NK-92 (cell line): ENCODE measurements around the gene C1orf122.

ENCODE experiments used
- DNase-seq: peaks from one replicate; lab custom pipeline; 2025; ENCODE audit not compliant: unreplicated experiment; lab: John Stamatoyannopoulos, UW

C1orf122 gene

GRCh38 chr1:37797750-37798345, 9.7 kb upstream of the C1orf122 start:
- no peak for DNase-seq

DNA sequence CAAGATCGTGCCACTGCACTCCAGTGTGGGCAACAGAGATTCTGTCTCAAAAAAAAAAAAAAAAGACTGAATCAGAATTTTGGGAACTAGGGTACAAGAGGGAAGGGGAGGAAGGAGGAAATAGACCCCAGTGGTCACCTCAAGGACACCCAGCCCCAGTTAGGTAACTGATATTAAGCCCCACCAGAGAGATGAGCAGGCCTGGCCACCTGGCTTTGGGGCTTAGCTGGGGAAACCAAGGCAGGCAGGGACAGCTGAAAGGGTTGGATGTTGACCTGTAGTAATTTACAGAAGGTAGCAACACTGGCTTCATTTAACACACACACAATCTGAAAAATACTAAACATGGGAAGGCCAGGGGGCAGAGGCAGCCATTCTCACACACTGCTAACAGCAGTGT, 5.2 kb upstream of the C1orf122 start:
- DNase-seq, result no peak

- no peak for DNase-seq
These were observed 403 bp upstream of the C1orf122 start for GRCh38 chr1:37807220-37807554.

- DNase-seq, result no peak
These were observed 1.1 kb downstream of the C1orf122 start for GRCh38 chr1:37808369-37809319.

- DNase-seq, result no peak
These were observed 2.4 kb downstream of the C1orf122 start for GRCh38 chr1:37809942-37810341.

DNA sequence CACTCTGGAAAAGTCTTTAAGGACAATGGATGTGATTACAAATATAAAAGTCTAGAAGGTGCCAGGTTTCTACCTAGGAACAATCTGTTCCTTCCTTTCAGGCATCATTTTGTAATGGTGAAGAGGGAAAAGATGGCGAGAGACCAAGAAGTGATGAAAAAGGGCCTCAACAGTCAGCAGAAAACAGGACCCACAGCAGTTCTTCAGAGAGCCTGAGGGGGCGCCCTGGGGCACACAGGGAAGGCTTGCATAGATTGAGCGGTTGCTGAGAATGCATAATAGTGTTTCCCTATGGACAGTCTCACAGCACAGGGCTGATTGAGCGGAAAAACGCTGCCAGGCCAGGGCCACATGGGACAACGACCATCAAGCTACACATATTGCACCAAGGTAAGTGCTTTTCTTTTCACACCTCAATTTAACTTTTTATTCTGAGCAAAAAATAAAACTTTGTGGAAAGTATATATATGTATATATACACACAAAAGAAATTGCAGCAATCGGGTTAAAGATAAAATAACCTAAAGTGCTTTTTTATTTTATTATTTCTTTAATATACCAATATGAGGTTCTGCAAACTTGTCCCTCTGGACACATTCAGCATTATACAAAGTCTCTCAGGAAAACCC, 3.6 kb downstream of the C1orf122 start:
- no peak for DNase-seq

GRCh38 chr1:37813529-37814145, 6.0 kb downstream of the C1orf122 start:
- DNase-seq, result no peak

DNA sequence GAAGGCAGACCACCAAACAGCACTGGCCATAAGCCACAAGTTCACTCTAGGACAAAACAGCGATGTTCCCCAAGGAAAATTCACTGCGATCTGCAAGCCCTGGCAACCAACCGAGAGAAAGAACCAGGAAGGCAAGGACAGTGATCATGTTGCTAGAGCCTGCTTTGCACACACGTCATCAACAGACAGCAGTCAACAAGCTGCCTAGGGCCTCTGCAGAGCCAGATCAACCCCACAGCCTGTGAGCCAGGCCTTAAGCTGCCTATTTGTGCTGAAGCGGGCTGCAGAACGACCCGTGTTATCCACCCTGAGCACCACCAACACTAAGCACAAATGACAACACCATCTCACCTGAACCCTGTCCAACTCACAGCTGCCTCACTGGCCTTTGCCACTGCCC, 6.7 kb downstream of the C1orf122 start:
- DNase-seq, result no peak

DNA sequence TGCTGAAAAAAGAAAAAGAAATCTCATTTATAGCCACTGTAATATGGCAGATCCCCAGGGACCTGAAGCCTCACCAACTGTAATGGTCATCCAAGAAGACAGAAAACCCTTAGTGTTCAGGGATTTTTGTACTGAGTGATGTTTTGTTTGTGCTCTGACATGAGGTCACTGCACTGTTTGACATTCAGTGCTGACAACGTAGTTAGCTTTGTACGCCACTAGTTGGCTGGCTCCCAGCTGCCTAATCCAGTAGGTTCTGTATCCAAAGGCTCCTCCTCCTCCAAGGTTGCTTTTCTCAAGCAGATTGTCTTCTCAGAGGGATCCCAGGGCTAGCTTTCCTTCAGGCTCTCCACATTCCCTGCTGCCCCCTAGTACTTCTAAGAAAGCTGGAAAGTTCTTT, 9.9 kb downstream of the C1orf122 start:
- DNase-seq, result no peak

GRCh38 chr1:37821481-37821880, 13.9 kb downstream of the C1orf122 start:
- no peak for DNase-seq

GRCh38 chr1:37822906-37823815, 15.6 kb downstream of the C1orf122 start:
- DNase-seq, result no peak

GRCh38 chr1:37824001-37824400, 16.4 kb downstream of the C1orf122 start:
- no peak for DNase-seq

GRCh38 chr1:37825506-37825905, 17.9 kb downstream of the C1orf122 start:
- DNase-seq, result no peak

DNA sequence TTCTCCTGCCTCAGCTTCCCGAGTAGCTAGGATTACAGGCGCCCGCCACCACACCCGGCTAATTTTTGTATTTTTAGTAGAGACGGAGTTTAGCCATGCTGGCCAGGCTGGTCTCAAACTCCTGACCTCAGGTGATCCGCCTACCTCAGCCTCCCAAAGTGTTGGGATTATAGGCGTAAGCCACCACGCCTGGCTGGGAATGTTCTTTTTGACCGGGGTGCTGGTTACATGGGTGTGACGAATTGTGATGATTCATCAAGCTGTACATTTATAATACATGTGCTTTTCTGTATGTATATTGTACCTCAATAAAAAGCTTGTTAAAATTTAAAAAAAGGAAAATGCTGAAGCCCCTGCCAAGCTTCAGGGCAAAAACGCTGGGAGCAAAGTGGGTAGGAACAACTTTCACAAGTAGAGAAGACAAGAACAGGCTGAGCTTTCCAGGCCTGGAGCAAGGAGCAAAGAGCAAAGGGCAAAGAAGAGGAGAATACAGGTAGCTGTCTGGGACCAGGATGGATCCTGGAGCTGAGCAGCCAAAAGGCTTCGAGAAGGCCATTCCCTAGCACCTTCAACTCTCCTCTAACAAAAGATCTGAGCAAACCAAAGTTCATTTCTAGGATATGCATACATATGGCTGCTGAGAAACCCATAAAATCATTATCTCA, 21.0 kb downstream of the C1orf122 start:
- DNase-seq, result no peak

DNA sequence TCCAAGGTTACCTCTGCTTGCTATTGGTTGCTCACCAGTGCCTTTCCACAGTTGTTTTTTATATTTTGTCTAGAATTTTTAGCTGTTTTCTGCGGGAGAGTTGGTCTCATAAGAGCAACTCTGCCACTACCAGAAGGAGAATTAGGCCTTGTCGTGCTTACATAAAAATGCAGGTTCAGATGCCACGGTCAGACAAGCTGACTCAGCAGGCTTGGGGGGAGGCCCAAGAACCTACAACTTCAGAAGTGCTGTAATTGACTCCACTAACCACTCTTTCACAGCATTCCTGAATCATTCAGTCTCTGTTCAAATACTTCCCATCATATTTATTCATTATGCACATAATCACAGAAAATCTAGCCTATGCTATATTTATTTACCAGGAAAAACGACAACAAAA, 23.5 kb downstream of the C1orf122 start:
- DNase-seq, result no peak

DNA sequence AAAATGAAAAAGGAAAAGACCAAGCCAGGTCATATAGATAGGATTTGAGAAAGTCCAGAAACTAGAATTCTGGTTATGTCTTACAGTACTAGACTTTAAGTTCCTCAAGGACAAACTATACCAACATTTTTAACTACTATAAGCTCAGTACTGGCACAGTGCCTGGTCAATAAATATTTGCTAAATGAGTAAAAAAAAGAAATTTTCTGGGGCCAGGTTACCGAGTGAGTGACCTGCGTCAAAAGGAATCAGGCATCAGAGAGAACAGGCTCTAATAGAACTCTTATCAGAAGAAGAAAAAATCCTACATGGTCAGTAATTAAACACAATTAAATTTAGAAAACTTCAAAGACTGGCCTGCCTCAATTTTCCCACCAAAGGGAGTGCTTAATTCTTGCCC, 24.2 kb downstream of the C1orf122 start:
- DNase-seq, result no peak

- DNase-seq, result no peak
These were observed 29.2 kb downstream of the C1orf122 start for GRCh38 chr1:37836788-37837187.

DNA sequence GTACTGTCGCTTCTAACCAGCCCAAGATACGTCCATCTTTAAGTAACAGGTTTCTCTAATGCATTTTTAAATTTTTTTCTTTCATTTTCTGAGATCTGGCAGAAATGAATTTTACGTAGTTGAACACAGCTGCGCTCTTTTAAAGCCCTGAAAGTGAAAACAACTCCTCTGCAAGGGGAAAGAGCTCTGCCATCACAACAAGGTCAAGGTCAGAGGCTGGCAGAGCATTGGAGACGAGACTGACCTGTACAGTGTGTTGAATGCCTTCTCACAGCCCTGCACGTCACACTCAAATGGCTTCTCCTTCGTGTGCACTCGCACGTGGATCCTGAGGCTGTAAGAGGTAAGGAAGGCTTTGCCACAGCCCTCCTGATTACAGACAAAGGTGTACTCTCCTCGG, 32.1 kb downstream of the C1orf122 start:
- DNase-seq, result no peak

DNA sequence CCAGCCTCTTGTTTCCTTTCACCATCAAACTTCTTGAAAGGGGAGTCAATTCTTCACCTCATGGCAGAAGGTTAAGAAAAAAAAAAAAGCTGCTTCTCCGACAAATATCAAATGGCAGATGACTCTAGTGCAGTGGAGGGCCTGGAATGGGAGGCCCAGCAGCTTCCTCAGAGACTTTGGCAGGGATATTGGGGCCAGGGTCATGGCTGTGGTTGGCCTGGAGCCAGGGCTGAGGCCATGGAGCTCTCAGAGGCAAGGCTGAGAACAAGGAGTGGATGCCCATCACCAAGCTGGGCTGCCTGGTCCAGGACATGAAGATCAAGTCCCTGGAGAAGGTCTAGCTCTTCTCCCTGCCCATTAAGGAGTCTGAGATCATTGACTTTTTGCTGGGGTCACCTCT, 33.1 kb downstream of the C1orf122 start:
- DNase-seq, result no peak

- DNase-seq, result no peak
These were observed 34.1 kb downstream of the C1orf122 start for GRCh38 chr1:37841652-37842051.
